Rectal smooth muscle tissue (tissue), 1 donor: ENCODE data around the gene AQP2.

Experiments used
- H3K27ac ChIP-seq: one replicate; pipeline ENCODE4 v1.7.0; 2013; ENCODE audit warnings: low read depth, low read length, inconsistent platforms
- H3K27me3 ChIP-seq: one replicate; pipeline ENCODE4 v1.7.0; 2013; ENCODE audit warnings: low read length; ENCODE audit not compliant: control insufficient read depth, insufficient read depth
- H3K36me3 ChIP-seq: one replicate; pipeline ENCODE4 v1.7.0; 2013; ENCODE audit warnings: low read length; ENCODE audit not compliant: control insufficient read depth, insufficient read depth
- H3K4me1 ChIP-seq: one replicate; pipeline ENCODE4 v1.7.0; 2013; ENCODE audit warnings: low read length; ENCODE audit not compliant: control insufficient read depth, insufficient read depth
- H3K4me3 ChIP-seq: one replicate; pipeline ENCODE4 v1.7.0; 2013; ENCODE audit warnings: low read length
- H3K9ac ChIP-seq: one replicate; pipeline ENCODE4 v1.7.0; 2013; ENCODE audit warnings: low read length

The AQP2 gene

GRCh38 chr12:49946497-49946896 is 4.0 kb upstream of the AQP2 start:
- Histone ChIP-seq H3K4me1 (peaks cover 2% of the 10 kb centered on the region), H3K4me3 (no peak overlapping the region), H3K9ac (no peak overlapping the region), H3K27ac (no peak overlapping the region), H3K36me3 (no peaks in the 10 kb centered on the region), H3K27me3 (no peaks in the 10 kb centered on the region)

- H3K4me1 ChIP-seq = peaks cover 2% of the 10 kb centered on the region
- no peak overlapping the region for H3K4me3 ChIP-seq
- H3K27ac ChIP-seq = no peak overlapping the region
- no peaks in the 10 kb centered on the region for H3K36me3 ChIP-seq
- H3K27me3 ChIP-seq = no peaks in the 10 kb centered on the region
- H3K9ac ChIP-seq = no peak overlapping the region
Observed at GRCh38 chr12:49947593-49948226, 2.8 kb upstream of the AQP2 start.

DNA sequence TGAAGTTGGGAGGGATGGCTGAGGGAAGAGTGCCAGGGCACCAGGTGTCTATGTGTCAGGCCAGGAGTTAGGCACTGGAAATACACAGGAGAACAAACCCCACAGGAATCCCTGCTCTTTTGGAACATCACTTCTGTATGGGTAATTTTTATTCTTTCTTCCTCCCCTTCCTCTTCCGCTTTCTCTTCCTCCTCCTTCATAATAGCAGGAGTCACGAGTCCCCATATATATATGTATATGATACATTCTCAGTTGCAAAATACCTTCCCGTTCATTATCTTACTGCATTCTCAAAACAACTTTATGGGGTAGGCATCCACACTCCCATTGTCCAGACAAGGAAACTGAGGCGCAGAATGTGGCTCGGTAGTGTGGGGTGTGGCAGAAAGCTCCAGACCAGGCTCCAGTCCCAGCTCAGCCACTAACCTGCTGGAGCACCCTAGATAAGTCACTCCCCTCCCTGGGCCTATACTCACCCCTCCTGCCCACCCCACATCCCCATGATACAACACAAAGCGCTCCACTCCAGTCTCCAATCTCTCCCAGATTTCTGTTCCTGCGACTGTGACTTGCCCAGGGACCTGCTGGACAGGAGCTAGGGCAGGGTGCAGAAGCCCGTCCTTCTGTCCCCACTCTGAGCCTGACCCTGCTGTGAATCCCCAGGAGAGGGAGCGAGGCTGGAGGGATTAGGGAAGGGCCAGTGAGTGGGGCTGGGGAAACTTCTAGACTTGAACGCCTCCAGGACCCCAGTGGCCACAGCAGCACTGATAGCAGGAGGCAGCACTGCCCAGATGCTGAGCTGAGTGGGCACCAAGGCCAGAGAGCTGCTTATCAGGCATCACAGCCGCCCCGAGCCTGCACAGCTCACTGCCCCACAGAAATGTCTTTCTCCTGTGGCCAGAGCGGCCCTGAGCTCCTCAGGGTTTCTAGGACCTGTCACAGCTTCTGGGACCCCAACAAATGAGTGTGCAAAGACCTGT is 1.4 kb upstream of the AQP2 start:
- H3K9ac ChIP-seq = no peak overlapping the region
- no peak overlapping the region for H3K4me3 ChIP-seq
- no peak overlapping the region for H3K27ac ChIP-seq
- no peaks in the 10 kb centered on the region for H3K27me3 ChIP-seq
- H3K4me1 ChIP-seq = peaks cover 2% of the 10 kb centered on the region
- H3K36me3 ChIP-seq = no peaks in the 10 kb centered on the region

DNA sequence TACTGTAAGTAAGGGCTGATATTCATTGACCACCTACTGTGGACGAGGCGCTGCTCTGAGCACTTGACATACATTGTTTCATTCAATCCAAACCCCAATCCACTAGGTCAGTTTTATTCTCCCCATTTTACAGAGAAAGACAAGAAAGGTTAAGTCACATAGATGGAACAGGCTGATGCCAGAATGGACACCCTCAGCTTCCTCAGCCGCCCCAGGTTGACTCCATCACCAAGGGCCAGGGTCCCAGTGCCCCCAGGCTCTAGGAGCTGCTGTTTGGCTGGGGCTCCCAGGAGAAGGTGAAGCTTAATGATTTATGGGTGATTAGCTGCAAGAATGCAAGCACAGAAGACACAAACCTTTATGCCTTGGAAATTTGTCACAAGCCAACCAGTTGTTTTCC is 671 bp upstream of the AQP2 start:
- H3K4me1 ChIP-seq = peaks cover 2% of the 10 kb centered on the region
- no peaks in the 10 kb centered on the region for H3K36me3 ChIP-seq
- H3K27me3 ChIP-seq = peaks cover 6% of the 10 kb centered on the region
- no peak overlapping the region for H3K9ac ChIP-seq
- no peak overlapping the region for H3K4me3 ChIP-seq
- H3K27ac ChIP-seq = no peak overlapping the region

DNA sequence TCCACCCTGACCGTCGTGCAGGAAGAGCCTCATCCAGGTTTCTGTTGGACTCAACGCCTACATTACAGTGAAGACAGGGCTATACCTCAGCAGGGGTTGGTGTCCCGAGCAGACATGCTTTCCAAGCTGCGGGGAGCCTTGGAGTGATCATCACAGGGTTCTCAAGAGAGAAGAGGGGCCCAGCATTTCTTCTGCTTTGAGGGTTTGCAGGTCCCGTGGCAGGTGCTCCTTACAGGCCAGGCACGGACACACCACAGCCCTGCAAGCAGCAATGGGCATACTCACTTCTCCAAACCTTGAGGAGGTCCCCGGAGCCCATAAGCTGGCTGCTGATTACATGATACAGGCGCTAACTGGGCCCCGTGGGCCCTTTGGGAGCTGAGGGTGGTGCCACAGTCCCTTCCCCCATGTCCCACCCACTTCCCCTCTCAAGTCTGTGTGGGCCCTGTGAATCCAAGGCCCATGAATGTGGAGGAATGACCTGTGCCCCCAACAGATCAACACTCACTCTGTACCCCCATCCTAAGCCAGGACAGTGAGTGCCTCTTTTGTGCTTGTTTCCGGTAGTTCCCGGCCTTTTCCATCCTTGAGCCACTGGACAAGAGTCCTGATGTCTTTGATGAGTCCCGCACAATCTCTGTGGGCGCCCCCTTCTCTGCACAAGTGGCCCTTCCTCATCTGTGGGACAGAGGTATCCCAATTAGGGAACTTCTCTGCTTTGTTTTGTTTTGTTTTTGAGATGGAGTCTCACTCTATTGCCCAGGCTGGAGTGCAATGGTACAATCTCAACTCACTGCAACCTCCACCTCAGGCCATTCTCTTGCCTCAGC is 1.1 kb downstream of the AQP2 start:
- Histone ChIP-seq H3K27me3 (peaks cover 18% of the 10 kb centered on the region), H3K4me3 (no peak overlapping the region), H3K27ac (no peak overlapping the region), H3K9ac (no peak overlapping the region), H3K36me3 (no peaks in the 10 kb centered on the region), H3K4me1 (no peaks in the 10 kb centered on the region)

DNA sequence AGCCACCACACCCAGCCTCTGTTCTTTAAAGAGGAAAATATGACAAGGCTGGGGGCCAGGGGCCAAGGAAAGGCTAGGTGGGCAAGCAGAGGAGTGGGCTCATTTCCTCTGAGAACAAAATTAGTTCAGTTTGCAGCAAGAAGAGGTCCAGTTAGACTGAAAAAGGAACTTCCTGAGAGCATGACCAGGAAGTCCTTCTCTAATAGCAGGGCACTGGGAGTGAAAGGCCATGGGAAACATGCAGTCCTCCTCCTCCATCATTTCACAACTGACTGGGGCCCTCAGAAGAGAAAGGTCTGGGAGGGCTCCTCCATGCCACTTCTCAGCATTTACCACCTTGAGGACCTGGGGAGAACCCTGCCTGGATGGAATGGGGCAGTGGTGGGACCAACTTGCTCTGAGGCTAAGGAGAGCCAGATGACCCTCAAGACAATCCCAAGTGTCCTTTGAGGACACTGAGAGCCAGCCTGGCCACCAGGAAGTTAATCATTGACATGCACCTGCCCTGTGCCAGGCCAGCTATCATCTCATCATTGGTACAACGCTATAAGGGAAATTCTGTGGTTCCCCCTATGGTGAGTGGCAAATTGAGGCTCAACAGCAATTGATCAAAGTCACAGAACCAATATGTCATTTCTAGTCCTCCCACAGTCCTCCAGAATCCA is 2.0 kb downstream of the AQP2 start:
- Histone ChIP-seq H3K27me3 (peaks cover 19% of the 10 kb centered on the region), H3K9ac (no peak overlapping the region), H3K4me1 (no peaks in the 10 kb centered on the region)

DNA sequence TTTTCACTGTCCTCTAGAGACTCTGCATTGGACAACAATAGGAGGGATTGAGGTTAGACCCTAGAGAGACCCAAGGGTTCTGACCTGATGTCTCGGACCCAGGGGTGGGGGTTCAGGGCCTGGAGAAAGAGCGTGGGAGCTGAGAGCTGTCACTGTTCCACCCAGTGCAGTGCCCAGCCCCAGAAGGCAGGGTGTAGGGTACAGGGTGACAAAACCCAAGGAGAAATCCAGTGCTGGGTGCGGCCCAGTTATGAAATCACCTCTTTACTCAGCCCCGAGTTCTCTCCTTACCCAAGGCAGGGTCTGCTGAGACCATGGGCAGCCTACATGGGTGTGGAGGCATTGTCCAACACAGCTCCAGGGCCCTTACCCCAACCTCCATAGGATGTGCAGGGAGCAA is 2.6 kb downstream of the AQP2 start:
- peaks cover 19% of the 10 kb centered on the region for H3K27me3 ChIP-seq
- H3K9ac ChIP-seq = no peak overlapping the region
- no peak overlapping the region for H3K4me3 ChIP-seq
- no peaks in the 10 kb centered on the region for H3K36me3 ChIP-seq
- H3K4me1 ChIP-seq = no peaks in the 10 kb centered on the region
- no peak overlapping the region for H3K27ac ChIP-seq

More for the DNA sequence above, 2.0 kb downstream of the AQP2 start:
- H3K4me3 ChIP-seq = no peak overlapping the region
- H3K36me3 ChIP-seq = no peaks in the 10 kb centered on the region
- H3K27ac ChIP-seq = no peak overlapping the region

DNA sequence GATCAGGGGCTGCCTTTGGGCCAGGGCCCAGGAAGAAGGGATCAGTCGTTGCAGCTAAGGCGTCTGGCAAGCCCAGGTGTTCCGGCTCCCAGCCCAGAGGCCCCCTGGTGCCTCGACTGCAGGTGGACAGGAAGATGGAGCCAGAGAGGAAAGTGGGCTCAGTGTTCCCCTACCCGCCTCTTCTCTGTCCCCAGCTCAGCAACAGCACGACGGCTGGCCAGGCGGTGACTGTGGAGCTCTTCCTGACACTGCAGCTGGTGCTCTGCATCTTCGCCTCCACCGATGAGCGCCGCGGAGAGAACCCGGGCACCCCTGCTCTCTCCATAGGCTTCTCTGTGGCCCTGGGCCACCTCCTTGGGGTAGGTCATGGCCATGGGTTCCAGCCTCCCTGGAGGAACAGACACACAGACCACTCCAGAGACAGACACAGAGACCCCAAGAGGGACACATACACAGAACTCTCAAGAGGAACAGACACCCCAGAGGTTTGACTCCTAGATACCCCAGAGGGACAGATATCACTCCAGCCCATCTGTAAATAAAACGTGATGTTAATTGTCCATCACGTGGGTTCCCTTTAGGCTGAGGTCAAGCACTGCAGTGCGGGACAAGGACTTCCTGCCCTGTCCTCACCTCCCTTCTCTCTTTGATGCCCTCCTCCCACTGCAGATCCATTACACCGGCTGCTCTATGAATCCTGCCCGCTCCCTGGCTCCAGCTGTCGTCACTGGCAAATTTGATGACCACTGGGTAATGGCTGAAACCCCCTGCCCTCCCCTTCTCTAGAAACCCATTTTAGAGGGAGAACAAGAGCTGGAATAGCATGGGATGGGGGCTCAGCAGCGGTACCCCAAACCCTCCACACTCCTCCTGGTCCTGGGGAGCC is 3.7 kb downstream of the AQP2 start:
- H3K9ac ChIP-seq = no peak overlapping the region

GRCh38 chr12:49954863-49955830 is 4.6 kb downstream of the AQP2 start:
- Histone ChIP-seq H3K9ac (no peak overlapping the region), H3K36me3 (no peaks in the 10 kb centered on the region), H3K27ac (no peak overlapping the region), H3K4me1 (no peaks in the 10 kb centered on the region), H3K4me3 (no peak overlapping the region), H3K27me3 (peaks cover 35% of the 10 kb centered on the region)

More for the DNA sequence above, 3.7 kb downstream of the AQP2 start:
- H3K4me3 ChIP-seq = no peak overlapping the region
- no peak overlapping the region for H3K27ac ChIP-seq
- no peaks in the 10 kb centered on the region for H3K36me3 ChIP-seq
- no peaks in the 10 kb centered on the region for H3K4me1 ChIP-seq
- H3K27me3 ChIP-seq = peaks cover 29% of the 10 kb centered on the region

DNA sequence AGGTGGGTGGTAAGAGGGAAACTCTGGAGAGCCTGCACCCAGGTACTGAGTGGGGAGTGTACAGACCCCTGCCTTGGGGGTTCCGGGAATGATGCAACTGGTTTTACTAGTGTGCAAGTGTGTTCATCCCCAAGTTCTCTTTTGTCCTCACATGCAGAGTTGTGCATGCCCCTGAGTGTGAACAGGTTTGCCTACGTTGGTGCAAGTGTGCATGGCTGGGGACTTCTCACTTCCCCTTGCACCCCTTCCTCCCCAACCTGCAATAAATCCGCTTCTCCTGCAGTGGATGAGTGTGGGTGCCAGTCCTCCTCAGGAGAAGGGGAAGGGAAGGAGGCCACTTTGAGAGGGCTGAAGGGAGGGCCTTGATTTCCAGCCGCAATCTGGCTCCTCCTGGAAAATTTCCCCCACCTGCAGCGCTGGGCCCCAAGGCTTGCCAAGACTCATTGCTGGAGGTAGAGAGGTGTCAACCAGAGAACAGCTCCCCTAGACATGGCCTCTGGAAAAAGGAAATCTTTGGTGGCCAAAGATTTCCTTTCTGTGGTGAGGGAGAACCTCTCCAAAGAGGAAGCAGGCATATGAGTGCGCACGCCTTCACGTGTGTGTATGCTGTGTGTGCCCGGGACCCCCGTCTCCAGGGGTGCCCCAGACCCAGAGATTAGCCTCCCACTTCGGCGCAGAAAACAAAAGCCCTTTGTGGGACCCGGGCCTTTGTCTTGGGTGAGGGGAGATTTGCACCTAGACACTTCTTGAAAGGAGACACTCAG is 5.5 kb downstream of the AQP2 start:
- Histone ChIP-seq H3K27ac (no peak overlapping the region), H3K9ac (no peak overlapping the region), H3K4me3 (no peak overlapping the region), H3K27me3 (peaks cover 44% of the 10 kb centered on the region), H3K36me3 (no peaks in the 10 kb centered on the region), H3K4me1 (no peaks in the 10 kb centered on the region)
